Measurements from ENCODE around the gene TYW1.
"Not testable (repeated sequence)": the region's sequence is repeated elsewhere in the genome, so short reads cannot be mapped to it uniquely, and the experiment has no call there.

- TF ChIP-seq CTCF, POLR2A (IDR thresholded peaks at IDR 0.05): not testable (repeated sequence)
Measured at GRCh38 chr7:67266070-67266469, 269.4 kb downstream of the TYW1 start.
